ENCODE results near the gene DPP7.
"Not testable (repeated sequence)": the region's sequence is repeated elsewhere in the genome, so short reads cannot be mapped to it uniquely, and the experiment has no call there.

- TF ChIP-seq CTCF (IDR thresholded peaks at IDR 0.05 in 2 of 3, conservative IDR thresholded peaks at IDR 0.05 in 1 of 3; ENCODE audit: borderline replicate concordance in 1 of 3, insufficient read depth in 1 of 3, low read depth in 2 of 3, low read length in 2 of 3); EZH2 (IDR thresholded peaks at IDR 0.05); SP1 (IDR thresholded peaks at IDR 0.05; ENCODE audit: low read depth); YY1 (IDR thresholded peaks at IDR 0.05; ENCODE audit: extremely low read depth, insufficient replicate concordance, low read depth, low read length); POLR2A (IDR thresholded peaks at IDR 0.05; ENCODE audit: borderline replicate concordance, extremely low read depth, insufficient read depth, insufficient read length); RAD21 (IDR thresholded peaks at IDR 0.05; ENCODE audit: low read depth): not testable (repeated sequence)
These were observed 7.6 kb upstream of the DPP7 start for GRCh38 chr9:137121927-137122795.
